Effector memory CD8-positive, alpha-beta T cell (primary cell): ENCODE results near the gene ACSL5.
A peak's percentile ranks its signal among the peaks of the same experiment; 100 is the strongest.

ENCODE experiments used
- ATAC-seq: fragments of 150-1000 bp; cut with Tn5 transposase; replicated peaks from 2 replicates; pipeline ENCODE4 v1.10.0; 2021; ENCODE audit warnings: mild to moderate bottlenecking, moderate library complexity
- DNase-seq, 3 experiments: peaks; one replicate each; pipeline ENCODE4 v3.0.0; 2021
- H3K27ac Mint-ChIP-seq, 2 donors: one replicate each; pipeline ENCODE4 v1.8.0; 2022; ENCODE audit warnings: mild to moderate bottlenecking in 2 of 2, mixed read lengths in 2 of 2, moderate library complexity in 2 of 2
- H3K27me3 Mint-ChIP-seq, 2 donors: one replicate each; pipeline ENCODE4 v1.8.0; 2022; ENCODE audit warnings: mixed read lengths in 2 of 2
- H3K36me3 Mint-ChIP-seq: one replicate; pipeline ENCODE4 v1.8.0; 2022; ENCODE audit warnings: mild to moderate bottlenecking, moderate library complexity, mixed read lengths; ENCODE audit not compliant: insufficient read depth
- H3K4me1 Mint-ChIP-seq, 2 donors: one replicate each; pipeline ENCODE4 v1.8.0; 2022; ENCODE audit warnings: low read depth in 2 of 2, mixed read lengths in 2 of 2
- H3K4me3 Mint-ChIP-seq, 2 donors: one replicate each; pipeline ENCODE4 v1.8.0; 2022; ENCODE audit warnings: mild to moderate bottlenecking in 2 of 2, mixed read lengths in 2 of 2, moderate library complexity in 2 of 2
- H3K9me3 Mint-ChIP-seq, 2 donors: one replicate each; pipeline ENCODE4 v1.8.0; 2022; ENCODE audit warnings: mixed read lengths in 2 of 2
- total RNA-seq, 9 experiments: gene quantifications; one replicate each; lab custom pipeline; 2026; lab: John Stamatoyannopoulos, UW

ACSL5 gene
- 91.4 to 138 (median 130) reads per million in 9 experiments for total RNA-seq

GRCh38 chr10:112373912-112374338 lies at the start of gene ACSL5:
Gene ACSL5 (plus strand): TSS chr10:112374116. CDS start chr10:112394947, 20,831 bp downstream.
- ATAC-seq (no peak), DNase-seq (no peak)
- peak within 1 kb of the TSS; percentile 99 to 100 for H3K4me3 Mint-ChIP-seq
- H3K36me3 Mint-ChIP-seq, result peaks cover 4% of the 10 kb centered on the region
- H3K27ac Mint-ChIP-seq, result peak within 1 kb of the TSS; percentile 100
- no peaks in the 10 kb centered on the region for H3K27me3 Mint-ChIP-seq
- no peaks in the 10 kb centered on the region for H3K9me3 Mint-ChIP-seq
- peaks cover 51 to 57% of the 10 kb centered on the region in 2 donors for H3K4me1 Mint-ChIP-seq

DNA sequence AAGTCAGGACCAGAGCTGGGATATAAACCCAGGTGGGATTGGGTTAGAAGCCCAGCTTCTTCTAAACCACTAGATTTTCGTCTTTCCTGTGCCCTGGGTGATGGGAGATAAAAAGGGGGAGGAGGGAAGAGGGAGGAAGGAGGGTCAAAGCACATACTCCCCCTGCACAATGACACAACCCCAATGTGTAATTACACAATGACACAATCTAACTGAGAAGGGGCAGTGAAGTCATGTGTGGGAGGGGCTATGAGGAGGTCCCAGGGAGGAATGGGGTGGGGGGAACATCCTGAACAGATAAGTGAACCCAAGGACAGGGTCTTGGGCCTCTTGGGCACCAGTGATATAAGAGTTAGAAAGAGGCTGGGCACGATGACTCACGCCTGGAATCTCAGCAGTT lies 46.2 kb upstream of the ACSL5 start:
- no peak for ATAC-seq
- Mint-ChIP-seq H3K4me3 (no peak overlapping the region), H3K36me3 (no peaks in the 10 kb centered on the region), H3K27me3 (peaks cover 5 to 51% of the 10 kb centered on the region in 2 donors), H3K4me1 (peaks cover 0 to 1% of the 10 kb centered on the region in 2 donors), H3K27ac (no peak overlapping the region), H3K9me3 (no peaks in the 10 kb centered on the region)
- DNase-seq, result no peak

DNA sequence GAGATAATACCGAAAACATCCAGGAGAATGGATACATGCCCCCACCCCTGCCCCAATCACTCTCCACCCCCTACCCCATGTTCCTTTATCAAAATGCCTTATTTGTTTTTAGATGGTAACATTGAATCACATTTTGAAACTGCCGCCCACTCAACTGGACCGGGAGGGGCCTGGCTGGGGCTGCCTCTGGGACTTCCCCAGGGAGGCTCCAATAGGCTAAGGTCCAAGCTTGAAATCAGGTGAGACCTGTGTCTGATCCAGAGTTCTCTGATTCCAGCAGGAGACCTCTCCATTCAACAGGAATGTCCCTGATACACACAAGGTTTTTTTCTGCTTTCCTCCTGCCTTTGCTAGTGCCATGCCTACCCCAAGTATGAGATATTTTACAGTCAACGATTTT lies 43.8 kb upstream of the ACSL5 start:
- ATAC-seq (no peak), DNase-seq (no peak)
- peaks cover 0 to 39% of the 10 kb centered on the region in 2 donors for H3K27me3 Mint-ChIP-seq
- H3K9me3 Mint-ChIP-seq, result no peaks in the 10 kb centered on the region
- peaks cover 0 to 1% of the 10 kb centered on the region in 2 donors for H3K4me1 Mint-ChIP-seq
- H3K4me3 Mint-ChIP-seq, result no peak overlapping the region
- no peaks in the 10 kb centered on the region for H3K36me3 Mint-ChIP-seq
- H3K27ac Mint-ChIP-seq, result no peak overlapping the region

DNA sequence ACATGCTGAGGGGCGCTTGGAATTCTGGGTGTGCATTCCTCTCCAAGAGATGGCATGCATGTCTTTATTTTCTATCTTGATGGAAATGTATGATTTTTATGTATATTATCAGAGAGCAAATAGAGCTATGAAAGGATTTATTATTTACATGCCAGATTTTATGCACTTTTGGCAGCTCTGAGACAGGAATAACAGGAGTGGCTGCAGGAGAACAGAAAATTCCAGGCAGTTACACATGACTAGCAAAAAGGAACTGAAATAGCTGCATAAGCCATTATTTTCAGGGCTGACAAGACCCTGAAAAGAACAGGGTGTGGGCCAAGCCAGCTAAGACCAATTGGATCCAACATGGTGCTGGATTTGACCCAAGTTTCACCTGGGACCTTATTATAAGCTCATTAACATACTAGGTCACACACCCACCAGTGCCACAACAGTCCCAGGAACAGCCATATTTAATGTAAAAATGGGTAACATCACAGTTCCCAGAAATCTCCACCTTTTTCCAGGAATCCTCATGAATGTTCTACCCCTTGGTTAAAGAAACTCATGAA lies 43.2 kb upstream of the ACSL5 start:
- H3K4me1 Mint-ChIP-seq, result peaks cover 0 to 1% of the 10 kb centered on the region in 2 donors
- H3K27ac Mint-ChIP-seq, result no peak overlapping the region

DNA sequence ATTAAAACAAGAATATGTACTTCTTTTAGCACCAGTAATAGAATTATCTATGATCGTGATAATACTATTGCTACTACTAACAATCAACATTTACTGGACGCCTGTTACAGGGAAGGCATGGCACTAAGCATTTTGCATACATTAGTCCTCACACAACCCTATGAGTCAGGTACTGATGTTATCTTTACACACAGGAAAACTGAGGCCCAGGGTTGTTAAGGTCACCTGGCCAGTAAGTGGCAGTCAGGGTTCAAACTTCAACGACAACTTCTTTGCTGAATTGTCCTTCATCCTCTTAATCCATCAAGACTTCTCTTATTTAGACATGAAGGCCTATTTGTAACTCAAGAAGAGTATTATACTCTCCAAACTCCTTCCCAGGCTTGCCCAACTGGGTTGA lies 41.9 kb upstream of the ACSL5 start:
- no peak for ATAC-seq
- Mint-ChIP-seq H3K4me1 (peaks cover 0 to 3% of the 10 kb centered on the region in 2 donors), H3K4me3 (no peak overlapping the region), H3K36me3 (no peaks in the 10 kb centered on the region), H3K27ac (no peak overlapping the region), H3K9me3 (no peaks in the 10 kb centered on the region), H3K27me3 (peaks cover 2 to 24% of the 10 kb centered on the region in 2 donors)
- no peak for DNase-seq

More for the DNA sequence above, 43.2 kb upstream of the ACSL5 start:
- Mint-ChIP-seq H3K27me3 (peaks cover 0 to 34% of the 10 kb centered on the region in 2 donors), H3K4me3 (no peak overlapping the region), H3K36me3 (no peaks in the 10 kb centered on the region), H3K9me3 (no peaks in the 10 kb centered on the region)
- ATAC-seq (no peak), DNase-seq (no peak)

GRCh38 chr10:112332509-112333228 lies 41.2 kb upstream of the ACSL5 start:
- peaks cover 5 to 24% of the 10 kb centered on the region in 2 donors for H3K27me3 Mint-ChIP-seq
- ATAC-seq (no peak), DNase-seq (no peak)
- H3K4me3 Mint-ChIP-seq, result no peak overlapping the region
- H3K4me1 Mint-ChIP-seq, result peaks cover 0 to 3% of the 10 kb centered on the region in 2 donors
- H3K27ac Mint-ChIP-seq, result no peak overlapping the region
- no peaks in the 10 kb centered on the region for H3K9me3 Mint-ChIP-seq
- H3K36me3 Mint-ChIP-seq, result no peaks in the 10 kb centered on the region

DNA sequence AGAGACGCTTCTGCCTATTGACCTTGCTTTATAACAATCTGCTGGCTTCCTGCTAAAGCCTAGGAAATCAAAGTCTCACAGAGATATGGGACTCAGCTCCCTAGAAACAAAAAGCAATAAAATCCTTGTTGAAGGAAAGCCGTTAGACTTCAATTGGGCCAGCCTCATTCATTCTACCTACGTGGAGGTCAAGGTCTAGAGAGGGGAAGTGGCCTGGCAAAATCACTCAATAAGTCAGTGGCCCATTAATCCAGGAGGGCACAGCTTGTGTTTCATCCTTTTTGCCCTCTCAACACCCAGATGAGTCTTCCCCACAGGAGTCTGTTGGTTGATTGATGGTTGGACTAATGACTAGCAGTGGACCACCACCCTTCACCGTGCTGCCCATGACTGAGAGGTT lies 40.5 kb upstream of the ACSL5 start:
- Mint-ChIP-seq H3K4me3 (no peak overlapping the region), H3K27ac (no peak overlapping the region), H3K27me3 (peaks cover 5 to 21% of the 10 kb centered on the region in 2 donors), H3K4me1 (peaks cover 0 to 3% of the 10 kb centered on the region in 2 donors), H3K36me3 (no peaks in the 10 kb centered on the region), H3K9me3 (no peaks in the 10 kb centered on the region)
- ATAC-seq (no peak), DNase-seq (no peak)

GRCh38 chr10:112335111-112335867 lies 38.6 kb upstream of the ACSL5 start:
- Mint-ChIP-seq H3K27ac (no peak overlapping the region), H3K4me3 (no peak overlapping the region), H3K36me3 (no peaks in the 10 kb centered on the region), H3K27me3 (peaks cover 5 to 10% of the 10 kb centered on the region in 2 donors), H3K4me1 (peaks cover 0 to 3% of the 10 kb centered on the region in 2 donors), H3K9me3 (no peaks in the 10 kb centered on the region)
- ATAC-seq (no peak), DNase-seq (no peak)

- Mint-ChIP-seq H3K27ac (no peak overlapping the region), H3K9me3 (no peaks in the 10 kb centered on the region), H3K4me3 (no peak overlapping the region), H3K36me3 (no peaks in the 10 kb centered on the region), H3K27me3 (peaks cover 5 to 10% of the 10 kb centered on the region in 2 donors), H3K4me1 (peaks cover 0 to 3% of the 10 kb centered on the region in 2 donors)
- no peak for ATAC-seq
- DNase-seq, result no peak
Observed at GRCh38 chr10:112335868-112336265, 38.0 kb upstream of the ACSL5 start.

GRCh38 chr10:112336556-112337201 lies 37.2 kb upstream of the ACSL5 start:
- Mint-ChIP-seq H3K4me1 (peaks cover 0 to 3% of the 10 kb centered on the region in 2 donors), H3K4me3 (no peak overlapping the region), H3K27ac (no peak overlapping the region), H3K9me3 (no peaks in the 10 kb centered on the region), H3K27me3 (peaks cover 5 to 10% of the 10 kb centered on the region in 2 donors), H3K36me3 (no peaks in the 10 kb centered on the region)
- no peak for ATAC-seq
- DNase-seq, result no peak

DNA sequence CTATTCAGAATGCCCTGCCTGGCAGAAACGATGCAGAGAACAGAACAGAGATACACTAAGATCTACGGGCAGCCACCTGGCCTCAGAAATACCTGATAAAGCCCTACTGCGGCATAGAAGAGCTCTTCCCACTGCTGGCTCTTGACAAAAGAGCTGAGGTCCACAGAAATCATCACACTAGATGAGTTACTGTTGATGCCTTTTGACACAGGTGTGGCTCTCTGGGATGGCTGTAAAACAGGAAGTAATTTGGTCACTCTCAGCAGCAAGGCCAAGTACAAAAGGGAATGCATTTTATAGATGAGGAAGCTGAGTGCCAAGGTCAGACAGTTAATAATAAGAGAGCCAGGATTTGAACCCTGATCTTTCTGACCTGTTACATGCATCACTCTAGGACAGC lies 35.0 kb upstream of the ACSL5 start:
- no peak for ATAC-seq
- no peak overlapping the region for H3K27ac Mint-ChIP-seq

DNA sequence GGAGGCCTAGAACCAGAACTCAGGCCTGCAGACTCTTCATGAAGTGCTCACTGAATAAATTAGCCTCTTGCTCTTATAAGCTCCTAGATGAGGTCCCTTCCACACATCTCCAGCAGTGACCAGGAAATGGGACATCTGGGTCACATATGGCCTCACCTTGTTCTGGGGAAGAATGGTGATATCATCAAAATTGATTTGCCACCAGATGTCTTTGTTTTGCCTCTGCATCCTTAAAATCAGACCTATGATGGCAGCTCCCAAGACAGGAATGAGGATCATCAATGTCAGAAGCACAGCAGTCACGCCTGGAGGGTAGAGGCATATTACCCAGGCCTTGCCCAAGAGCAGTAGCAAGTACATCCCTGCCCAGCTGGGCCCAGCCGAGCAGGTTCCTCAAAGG lies 33.3 kb upstream of the ACSL5 start:
- Mint-ChIP-seq H3K27me3 (peaks cover 5 to 10% of the 10 kb centered on the region in 2 donors), H3K27ac (no peak overlapping the region), H3K36me3 (no peaks in the 10 kb centered on the region), H3K4me1 (peaks cover 7 to 8% of the 10 kb centered on the region in 2 donors), H3K4me3 (no peak overlapping the region), H3K9me3 (no peaks in the 10 kb centered on the region)
- ATAC-seq (no peak), DNase-seq (no peak)

More for the DNA sequence above, 35.0 kb upstream of the ACSL5 start:
- Mint-ChIP-seq H3K4me1 (peaks cover 0 to 3% of the 10 kb centered on the region in 2 donors), H3K4me3 (no peak overlapping the region), H3K9me3 (no peaks in the 10 kb centered on the region), H3K27me3 (peaks cover 5 to 10% of the 10 kb centered on the region in 2 donors), H3K36me3 (no peaks in the 10 kb centered on the region)
- DNase-seq, result no peak
